ENCODE results near the gene PKIG. TPM values are rescaled to one million over a fixed set of nuclear protein-coding genes. Genes with fewer than 3 reads are reported as not detected.
A peak's percentile ranks its signal among the peaks of the same experiment; 100 is the strongest.

Gene PKIG
- total RNA-seq, 1 donor from 2014 or later = 38.2 TPM

DNA sequence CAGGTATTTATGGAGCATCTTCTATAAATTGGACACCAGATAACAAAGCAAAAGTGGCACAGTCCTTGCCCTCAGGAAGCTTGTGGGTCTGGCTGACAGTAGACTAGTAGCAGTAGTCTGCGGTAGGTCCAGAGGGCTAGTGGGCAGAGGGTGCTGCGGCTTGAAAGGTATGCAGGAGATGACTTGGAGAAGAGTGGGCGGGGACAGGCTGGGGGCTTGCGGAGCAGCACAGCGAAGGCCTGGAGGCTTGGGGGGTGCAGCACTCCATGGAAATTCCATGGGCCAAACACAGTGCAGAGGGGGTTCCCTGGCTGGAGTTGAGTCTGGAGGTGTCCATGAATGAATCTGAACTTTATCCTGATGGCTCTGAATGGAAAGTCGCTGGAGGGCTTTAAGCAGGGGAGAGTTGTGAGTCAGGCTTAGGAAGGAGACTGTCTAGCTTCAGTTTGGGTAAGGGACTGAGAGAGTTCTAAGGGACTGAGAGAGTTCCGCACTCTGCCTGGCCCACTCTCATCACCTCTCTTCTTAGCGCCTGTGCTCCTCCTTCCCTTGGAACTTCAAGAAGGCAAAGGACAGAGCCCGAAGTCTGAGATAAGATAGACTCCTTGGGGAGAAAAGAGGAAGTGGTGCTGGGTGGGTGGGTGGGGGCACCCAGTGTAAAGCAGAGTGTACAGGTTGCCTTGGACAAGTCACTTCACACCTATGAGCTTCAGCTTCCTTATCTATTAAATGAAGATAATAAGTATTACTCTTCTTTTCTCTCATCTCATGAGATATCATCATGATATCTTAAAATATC, 8.8 kb downstream of the PKIG start:
- DNase-seq (ENCODE audit: low spot score) (no peak), ATAC-seq (no peak)
- intact Hi-C loops (cut with DNase I) = no loop called here

DNA sequence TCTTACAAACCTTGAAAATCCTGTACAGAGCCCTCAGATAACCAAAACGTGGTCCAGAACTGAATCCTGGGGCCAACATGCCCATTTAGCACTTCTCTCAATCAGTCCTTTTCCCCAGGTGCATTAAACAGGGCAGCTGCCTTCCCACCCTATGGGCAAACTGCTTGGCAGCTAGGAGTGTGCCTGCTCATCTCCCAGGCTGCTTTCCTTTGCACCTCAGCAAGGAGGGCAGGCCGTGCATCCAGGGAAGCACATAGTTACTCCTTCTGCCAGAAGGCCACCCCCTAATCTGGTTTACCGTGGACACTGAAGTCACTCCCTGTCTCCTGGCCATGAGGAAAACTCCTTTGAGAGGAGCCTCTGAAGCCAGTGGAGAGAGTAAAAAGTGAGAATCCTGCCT, 10.0 kb downstream of the PKIG start:
- intact Hi-C loops (cut with DNase I) = no loop called here

DNA sequence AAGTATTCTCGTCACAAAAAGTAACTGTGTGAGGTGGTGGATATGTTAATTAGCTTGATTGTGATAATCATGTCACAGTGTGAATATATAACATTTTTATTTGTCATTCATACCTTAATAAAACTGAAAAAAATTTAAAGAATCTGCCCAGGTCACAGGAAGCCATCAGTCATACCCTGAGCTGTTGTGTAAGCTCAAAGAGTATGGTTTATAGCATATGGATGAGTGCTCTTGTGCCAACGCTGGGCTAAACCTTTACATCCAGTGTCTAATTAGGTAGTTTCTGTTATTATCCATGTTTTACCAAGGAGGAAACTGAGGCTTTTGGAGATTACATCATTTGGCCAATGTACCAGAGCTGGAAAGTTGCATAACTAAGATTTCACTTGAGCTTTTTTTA, 11.4 kb downstream of the PKIG start:
- intact Hi-C loops (cut with DNase I) = no loop called here
- ATAC-seq = no peak

More for the DNA sequence above, 10.0 kb downstream of the PKIG start:
- no peak for ATAC-seq
- DNase-seq (ENCODE audit: low spot score) = no peak

GRCh38 chr20:44594730-44595129, 12.4 kb downstream of the PKIG start:
- ATAC-seq (peak; percentile 64), DNase-seq (ENCODE audit: low spot score) (no peak)
- intact Hi-C loops (cut with DNase I) = no loop called here

More for the DNA sequence above, 11.4 kb downstream of the PKIG start:
- DNase-seq (ENCODE audit: low spot score) = no peak

DNA sequence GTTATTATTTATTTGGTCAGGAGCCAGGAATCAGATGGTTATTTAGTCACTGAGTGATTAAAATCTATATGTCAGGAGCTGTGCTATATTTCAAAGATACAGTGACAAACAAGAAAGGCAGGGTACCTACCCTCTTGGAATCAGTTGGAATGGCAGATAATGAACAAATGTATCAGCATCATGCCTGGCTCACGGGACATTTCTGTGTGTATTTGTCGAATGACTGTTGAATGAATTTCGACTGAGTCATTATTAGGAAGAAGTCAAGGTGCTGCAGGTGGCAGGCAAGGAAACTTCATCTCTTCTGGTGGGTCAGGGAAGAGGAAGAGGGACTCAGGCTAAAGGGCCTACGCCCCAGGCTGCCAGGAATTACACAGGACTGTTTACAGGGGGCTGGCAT, 13.6 kb downstream of the PKIG start:
- no peak for ATAC-seq
- DNase-seq (ENCODE audit: low spot score) = no peak
- intact Hi-C loops (cut with DNase I) = no loop called here

DNA sequence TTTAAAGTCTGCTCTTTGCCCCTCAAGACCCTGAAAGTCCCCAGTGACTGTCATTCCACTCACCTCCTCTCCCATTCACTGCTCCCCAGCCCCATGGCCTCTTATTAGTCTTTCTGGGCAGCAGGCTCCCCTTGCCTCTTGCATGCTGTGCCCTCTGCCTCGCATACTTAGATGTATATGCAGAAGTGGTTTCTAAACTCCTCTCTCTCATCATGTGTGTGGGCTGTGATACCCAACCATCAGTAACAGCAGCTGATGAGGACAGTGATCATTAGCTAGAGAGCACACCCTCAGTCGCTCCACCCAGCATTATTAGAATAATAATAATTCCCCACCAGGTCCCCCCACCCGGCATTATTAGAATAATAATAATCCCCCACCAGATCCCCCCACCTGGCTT, 14.5 kb downstream of the PKIG start:
- intact Hi-C loops (cut with DNase I) = no loop called here
- ATAC-seq (no peak), DNase-seq (ENCODE audit: low spot score) (no peak)

DNA sequence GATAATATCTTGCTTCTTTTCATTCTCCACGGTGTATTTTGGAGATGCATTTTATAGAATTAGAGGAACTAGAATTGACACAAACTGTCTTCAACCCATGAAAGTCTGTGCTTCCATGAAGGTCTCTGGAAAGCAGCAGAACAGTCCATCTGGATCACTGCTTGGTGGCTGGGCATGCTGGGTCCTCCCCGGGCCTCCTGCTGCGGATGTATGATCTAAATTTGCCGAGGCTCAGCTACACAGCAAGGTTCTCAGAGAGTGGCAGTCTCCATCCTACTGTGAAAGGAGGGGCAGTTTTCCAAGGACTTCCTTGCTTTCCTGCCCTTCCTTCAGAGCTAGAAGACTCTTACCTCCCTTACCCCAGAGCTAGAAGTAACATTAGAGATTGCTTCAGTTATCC, 15.1 kb downstream of the PKIG start:
- ATAC-seq = no peak
- intact Hi-C loops (cut with DNase I) = no loop called here
- DNase-seq (ENCODE audit: low spot score) = no peak

- DNase-seq (ENCODE audit: low spot score) (no peak), ATAC-seq (no peak)
- intact Hi-C loops (cut with DNase I) = no loop called here
Observed at GRCh38 chr20:44597930-44598329, 15.6 kb downstream of the PKIG start.

DNA sequence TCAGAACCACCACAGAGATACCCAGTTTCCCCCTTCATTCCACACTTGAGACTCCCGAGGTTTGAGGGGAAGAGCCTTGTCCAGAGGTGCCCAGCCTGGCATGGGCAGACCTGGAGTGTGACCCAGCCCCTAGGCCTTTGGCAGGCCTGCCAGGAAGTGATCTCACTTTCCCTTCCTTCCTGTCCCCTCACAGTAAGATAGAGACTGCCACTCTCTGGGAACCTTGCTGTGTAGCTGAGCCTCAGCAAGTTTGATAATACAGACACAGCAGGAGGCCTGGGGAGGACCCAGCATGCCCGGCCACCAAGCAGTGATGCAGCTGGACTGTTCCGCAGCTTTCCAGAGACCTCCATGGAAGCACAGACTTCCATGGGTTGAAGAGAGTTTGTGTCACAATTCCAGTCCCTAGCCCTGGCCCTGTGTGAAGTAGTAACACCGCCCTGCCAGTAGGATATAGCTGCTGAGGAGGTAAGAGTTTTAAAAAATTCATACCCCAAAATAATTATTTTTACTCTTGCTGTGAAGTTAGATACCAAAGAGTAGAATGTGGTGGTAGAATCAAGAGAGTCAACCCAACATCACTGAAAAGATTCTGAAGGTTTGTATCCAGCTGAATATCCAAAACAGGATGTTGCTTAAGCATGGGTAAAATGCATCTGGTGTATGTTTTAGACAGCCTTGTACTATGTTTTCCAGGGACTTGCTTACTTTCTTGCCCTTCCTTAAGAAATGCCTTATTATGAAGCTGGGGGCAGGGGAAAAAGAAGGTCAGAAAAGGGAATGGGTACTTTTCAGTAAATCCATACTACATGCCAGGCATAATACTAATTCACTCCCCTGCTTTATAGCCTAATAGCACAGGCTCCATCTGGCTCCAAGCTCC, 16.3 kb downstream of the PKIG start:
- ATAC-seq = no peak
- intact Hi-C loops (cut with DNase I) = no loop called here
- DNase-seq (ENCODE audit: low spot score) = no peak

GRCh38 chr20:44599715-44600114, 17.3 kb downstream of the PKIG start:
- ATAC-seq = no peak
- intact Hi-C loops (cut with DNase I) = loop anchor here (10.0 kb wide), 1 partner anchor 65 kb away; no protein-coding TSS in a partner anchor
- DNase-seq (ENCODE audit: low spot score) = no peak

DNA sequence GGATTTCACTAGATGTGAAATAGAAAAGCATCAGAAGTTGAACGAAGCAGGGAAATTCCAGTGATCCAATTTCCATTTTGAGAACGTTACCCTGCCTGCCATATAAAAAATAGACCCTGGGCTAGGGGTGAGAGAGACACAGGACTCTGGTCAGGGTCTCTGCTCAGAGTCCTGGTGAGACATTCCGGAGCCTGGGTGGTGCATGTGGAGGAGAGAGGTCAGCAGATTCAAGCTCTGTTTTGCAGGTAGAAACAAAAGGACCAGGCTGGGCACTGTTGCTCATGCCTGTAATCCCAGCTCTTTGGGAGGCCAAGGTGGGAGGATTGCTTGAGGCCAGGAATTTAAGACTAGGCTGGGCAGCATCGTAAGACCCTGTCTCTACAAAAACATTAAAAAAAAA, 17.9 kb downstream of the PKIG start:
- intact Hi-C loops (cut with DNase I) = loop anchor here (10.0 kb wide), 1 partner anchor 66 kb away; no protein-coding TSS in a partner anchor
- ATAC-seq (no peak), DNase-seq (ENCODE audit: low spot score) (no peak)

GRCh38 chr20:44600758-44601201, 18.4 kb downstream of the PKIG start:
- intact Hi-C loops (cut with DNase I) = loop anchor here (10.0 kb wide), 1 partner anchor 66 kb away; no protein-coding TSS in a partner anchor
- ATAC-seq = peak; percentile 19

DNA sequence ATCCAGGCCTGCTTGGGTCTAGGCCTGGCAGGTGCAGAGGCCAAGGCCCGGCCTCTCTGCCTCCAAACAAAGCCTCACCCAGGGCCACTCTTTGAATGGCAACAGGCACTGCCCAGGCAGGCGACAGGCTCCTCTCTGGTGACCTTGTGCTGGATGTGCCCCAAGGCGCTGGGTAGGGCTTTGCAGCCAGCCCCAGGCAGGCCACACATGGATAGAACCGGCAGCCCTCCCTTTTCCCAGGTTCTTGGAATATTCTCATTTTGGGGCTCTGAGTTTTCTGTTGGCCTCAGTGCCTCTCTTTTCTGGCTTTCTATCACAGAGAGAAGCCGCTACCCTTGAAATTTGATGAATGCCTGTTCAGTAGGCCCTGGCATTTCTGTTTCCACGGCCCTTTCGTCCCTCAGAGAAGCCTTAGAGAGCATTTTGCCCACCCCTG, 18.9 kb downstream of the PKIG start:
- no peak for DNase-seq (ENCODE audit: low spot score)
- peak; percentile 60 for ATAC-seq
- intact Hi-C loops (cut with DNase I) = loop anchor here (10.0 kb wide), 1 partner anchor 66 kb away; no protein-coding TSS in a partner anchor

More at GRCh38 chr20:44600758-44601201, 18.4 kb downstream of the PKIG start:
- no peak for DNase-seq (ENCODE audit: low spot score)

- peak; percentile 97 for ATAC-seq
- intact Hi-C loops (cut with DNase I) = loop anchor here (10.0 kb wide), 1 partner anchor 67 kb away; no protein-coding TSS in a partner anchor
- peak; percentile 87 for DNase-seq (ENCODE audit: low spot score)
Observed at GRCh38 chr20:44601801-44602204, 19.4 kb downstream of the PKIG start.

DNA sequence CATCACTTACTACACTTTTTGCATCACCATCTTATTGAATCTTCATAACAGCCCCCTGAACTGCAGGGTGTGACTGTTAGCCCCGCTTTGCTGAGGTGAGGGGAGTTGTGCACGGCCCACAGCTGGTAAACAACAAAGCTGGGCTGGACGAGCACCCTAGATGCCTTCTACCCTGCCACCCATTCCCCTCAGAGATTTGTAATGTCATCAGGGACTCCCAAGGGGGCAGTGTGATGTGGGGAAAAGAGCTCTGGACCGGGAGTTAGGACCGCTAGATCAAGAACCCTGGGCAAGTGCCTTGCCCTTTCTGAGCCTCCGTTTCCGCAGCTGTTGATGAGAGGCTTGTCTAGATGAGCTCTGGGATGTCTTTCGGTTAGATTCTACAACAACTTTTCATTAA, 20.9 kb downstream of the PKIG start:
- intact Hi-C loops (cut with DNase I) = loop anchor here (10.0 kb wide), 1 partner anchor 69 kb away; no protein-coding TSS in a partner anchor
- no peak for ATAC-seq
- no peak for DNase-seq (ENCODE audit: low spot score)

- ATAC-seq (no peak), DNase-seq (ENCODE audit: low spot score) (no peak)
- intact Hi-C loops (cut with DNase I) = loop anchor here (10.0 kb wide), 1 partner anchor 72 kb away; no protein-coding TSS in a partner anchor
Observed at GRCh38 chr20:44606725-44607441, 24.5 kb downstream of the PKIG start.

GRCh38 chr20:44609006-44609515, 26.7 kb downstream of the PKIG start:
- DNase-seq (ENCODE audit: low spot score) (no peak), ATAC-seq (peak; percentile 30)
- intact Hi-C loops (cut with DNase I) = loop anchor here (10.0 kb wide), 1 partner anchor 74 kb away; no protein-coding TSS in a partner anchor

DNA sequence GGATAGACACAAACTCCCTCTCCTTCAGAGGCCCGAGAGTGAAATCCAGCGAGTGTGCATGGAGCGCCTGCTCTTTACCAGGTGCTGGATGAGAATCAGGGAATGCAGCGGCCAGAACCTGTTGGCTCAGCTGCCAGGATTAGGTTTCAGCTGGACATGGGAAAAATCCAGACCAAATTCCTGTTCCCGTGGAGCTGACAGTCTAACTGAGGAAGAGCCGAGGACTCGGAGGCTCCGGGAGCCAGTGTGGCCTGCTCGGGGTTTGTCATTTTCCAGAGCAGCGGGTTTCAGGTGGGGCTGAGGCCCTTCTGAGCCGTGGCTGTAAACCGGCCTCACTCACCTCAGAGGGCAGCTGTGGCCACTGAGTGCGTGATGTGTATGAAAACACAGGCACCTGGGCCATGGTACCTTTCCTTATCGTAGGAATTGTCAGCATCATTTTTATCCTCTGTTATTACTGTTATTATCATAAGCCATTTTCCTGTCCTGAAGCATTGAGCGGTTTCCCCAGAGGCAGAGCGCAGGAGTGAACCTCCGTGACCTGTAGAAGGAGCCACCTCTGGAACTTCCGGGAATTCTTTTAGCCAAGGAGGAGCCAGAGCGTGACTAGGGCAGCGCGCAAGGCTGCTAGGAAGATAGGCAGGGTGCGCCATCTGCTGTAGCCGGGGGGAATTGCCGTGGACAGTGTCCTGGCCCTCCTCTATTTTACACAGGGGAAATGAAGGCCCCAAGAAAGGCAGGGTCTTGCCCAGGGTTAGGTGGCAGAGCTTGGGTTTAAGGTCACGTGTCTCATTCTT, 27.3 kb downstream of the PKIG start:
- intact Hi-C loops (cut with DNase I) = loop anchor here (5.0 to 10.0 kb wide), 2 partner anchors 75 to 392 kb away; no protein-coding TSS in a partner anchor
- DNase-seq (ENCODE audit: low spot score) (peak; percentile 92), ATAC-seq (peak; percentile 95)
